ENCODE measurements around the gene CHORDC1. TPM values are rescaled to one million over a fixed set of nuclear protein-coding genes. Genes with fewer than 3 reads are reported as not detected.
"Not testable (repeated sequence)": the region's sequence is repeated elsewhere in the genome, so short reads cannot be mapped to it uniquely, and the experiment has no call there.

CHORDC1 gene
- total RNA-seq, 1 donor from 2014 or later, result 59.2 TPM

DNA sequence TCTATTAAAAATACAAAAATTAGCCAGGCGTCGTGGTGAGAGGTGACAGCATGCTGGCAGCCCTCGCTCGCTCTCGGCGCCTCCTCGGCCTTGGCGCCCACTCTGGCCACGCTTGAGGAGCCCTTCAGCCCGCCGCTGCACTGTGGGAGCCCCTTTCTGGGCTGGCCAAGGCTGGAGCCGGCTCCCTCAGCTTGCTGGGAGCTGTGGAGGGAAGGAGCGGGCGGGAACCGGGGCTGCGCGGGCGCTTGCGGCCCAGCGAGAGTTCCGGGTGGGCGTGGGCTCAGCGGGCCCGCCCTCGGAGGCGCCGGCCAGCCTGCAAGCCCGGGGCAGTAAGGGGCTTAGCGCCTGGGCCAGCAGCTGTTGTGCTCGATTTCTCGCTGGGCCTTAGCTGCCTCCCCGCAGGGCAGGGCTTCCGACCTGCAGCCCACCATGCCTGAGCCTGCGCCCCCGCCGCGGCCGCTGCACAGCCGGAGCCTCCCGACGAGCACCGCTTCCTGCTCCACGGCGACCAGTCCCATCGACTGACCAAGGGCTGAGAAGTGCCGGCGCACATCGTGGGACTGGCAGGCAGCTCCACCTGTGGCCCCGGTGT, 55.8 kb downstream of the CHORDC1 start:
- H3K4me1 Mint-ChIP-seq (ENCODE audit: low read depth, unreplicated experiment); H2AFZ ChIP-seq (ENCODE audit: low read depth, low read length); H3K4me1 ChIP-seq (ENCODE audit: insufficient read depth, low read length); FAIRE-seq; H3K9me3 Mint-ChIP-seq (ENCODE audit: unreplicated experiment); DNase-seq (ENCODE audit: low read depth); H3K36me3 ChIP-seq (ENCODE audit: insufficient read depth, low read length); H3K9ac ChIP-seq (ENCODE audit: low read length); H3K9me3 ChIP-seq (ENCODE audit: insufficient read depth, low read depth, low read length); H3K4me2 ChIP-seq (ENCODE audit: low read length); H3K27ac ChIP-seq (ENCODE audit: low read depth, low read length); H3K36me3 Mint-ChIP-seq (ENCODE audit: low read depth, unreplicated experiment); H3K4me3 Mint-ChIP-seq (ENCODE audit: unreplicated experiment); H3K27me3 ChIP-seq (ENCODE audit: insufficient read depth, low read length); H3K27ac Mint-ChIP-seq (ENCODE audit: unreplicated experiment); H3K4me3 ChIP-seq (ENCODE audit: insufficient read depth, low read depth, low read length); H3K27me3 Mint-ChIP-seq (ENCODE audit: low read depth, unreplicated experiment); H3K79me2 ChIP-seq (ENCODE audit: insufficient read depth, low read length); H4K20me1 ChIP-seq (ENCODE audit: insufficient read depth, low read length): not testable (repeated sequence)

Other genes starting within 250 kb of the CHORDC1 start
- 0.45 TPM in 1 of 2 replicates, not detected in the other for gene TRIM49C, start 191.9 kb downstream of the CHORDC1 start, total RNA-seq
- not detected in 2 replicates for gene UBTFL1, start 137.1 kb downstream of the CHORDC1 start, total RNA-seq
- gene NAALAD2, start 88.4 kb downstream of the CHORDC1 start, total RNA-seq, result 1.8 and 3.1 TPM in 2 replicates